ENCODE measurements around the gene ANKRD16.
"Not testable (repeated sequence)": the region's sequence is repeated elsewhere in the genome, so short reads cannot be mapped to it uniquely, and the experiment has no call there.

The ANKRD16 gene

DNA sequence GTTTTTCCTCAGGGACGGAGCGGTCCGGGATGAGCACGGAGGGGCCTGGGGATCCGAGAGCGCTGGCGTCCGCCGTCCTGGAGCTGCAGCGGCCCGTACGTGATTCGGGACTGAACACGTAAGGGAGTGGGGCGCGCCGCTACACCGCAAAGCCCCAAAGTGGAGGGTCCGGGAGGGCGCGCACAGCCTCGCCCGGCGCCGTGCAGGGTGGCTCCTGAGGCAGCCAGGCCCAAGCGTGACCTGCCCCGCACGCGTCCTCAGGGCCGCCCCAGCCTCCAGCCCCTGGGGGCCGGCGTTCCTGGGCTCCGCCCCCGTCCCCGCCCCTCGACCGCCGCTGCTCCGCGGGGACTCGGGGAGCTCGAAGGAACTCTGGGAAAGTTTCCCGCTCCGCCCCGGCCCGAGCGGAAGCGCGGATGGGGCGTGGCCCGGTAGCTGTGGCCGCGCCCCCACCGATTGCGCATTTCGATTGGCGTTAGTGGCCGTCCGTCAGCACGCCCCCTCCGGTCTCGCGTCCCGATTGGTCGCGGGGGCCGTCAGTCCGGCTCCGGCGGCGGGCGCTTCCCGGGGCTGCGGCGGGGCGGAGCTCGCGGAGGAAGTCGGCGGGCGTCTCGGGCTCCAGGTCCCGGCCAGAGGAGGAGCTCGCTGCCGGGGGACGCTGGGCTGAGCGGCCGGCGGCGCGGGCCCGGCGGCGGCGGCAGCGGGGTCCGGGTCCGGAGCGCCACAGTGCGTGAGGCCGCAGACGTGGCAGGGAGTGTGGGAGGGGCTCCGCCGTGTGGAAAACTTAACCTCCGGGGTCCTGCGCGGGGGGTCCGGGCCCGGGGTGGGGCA lies at the start of gene ANKRD16, which contains the start of gene FBH1:
TSS of gene ANKRD16 (minus strand) at position 270 of the 828 bp plus-strand sequence. CDS start 539 bp downstream, outside the sequence.
TSS of gene FBH1 (plus strand) at position 620 of the 828 bp plus-strand sequence. CDS start at position 723, 103 bp downstream.
- DNase-seq (ENCODE audit: low read depth): peak; percentile 98

DNA sequence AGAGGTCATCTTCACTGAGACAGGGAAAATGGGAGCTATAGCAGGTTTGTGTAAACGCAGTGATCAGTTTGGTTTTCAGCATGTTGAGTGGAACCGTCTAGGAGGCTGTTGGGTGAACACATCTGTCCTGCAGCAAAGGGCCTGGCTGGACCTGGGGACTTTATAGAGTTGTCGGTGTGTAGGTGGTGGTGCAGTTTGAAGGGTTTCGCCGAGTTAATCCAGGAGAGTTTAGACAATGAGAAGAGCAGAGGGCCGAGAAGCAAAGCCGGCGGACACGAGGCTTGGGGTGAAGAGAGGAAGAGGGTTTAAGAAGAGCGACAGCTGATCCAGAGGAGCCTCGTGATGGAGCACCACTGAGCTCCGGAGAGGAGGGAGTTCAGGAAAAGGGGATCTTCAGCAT lies 48.6 kb upstream of the ANKRD16 start:
- DNase-seq (ENCODE audit: low read depth): no peak

DNA sequence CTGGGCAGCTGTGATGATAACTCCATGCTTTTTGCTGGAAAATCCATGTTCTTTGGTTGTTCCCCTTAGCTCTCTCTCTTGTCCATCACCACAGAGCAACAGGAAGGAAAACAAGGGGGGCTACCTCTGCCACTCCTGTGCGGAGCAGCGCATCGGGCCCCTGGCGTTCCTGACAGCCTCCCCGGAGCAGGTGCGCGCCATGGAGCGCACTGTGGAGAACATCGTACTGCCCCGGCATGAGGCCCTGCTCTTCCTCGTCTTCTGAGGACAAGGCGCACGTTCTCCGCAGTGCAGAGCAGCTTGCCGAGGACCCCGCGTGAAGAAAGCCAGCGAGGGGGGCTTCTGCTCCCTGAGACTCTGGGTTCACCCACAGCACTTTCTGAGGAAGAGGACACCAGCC lies 47.3 kb upstream of the ANKRD16 start:
- DNase-seq (ENCODE audit: low read depth): no peak

DNA sequence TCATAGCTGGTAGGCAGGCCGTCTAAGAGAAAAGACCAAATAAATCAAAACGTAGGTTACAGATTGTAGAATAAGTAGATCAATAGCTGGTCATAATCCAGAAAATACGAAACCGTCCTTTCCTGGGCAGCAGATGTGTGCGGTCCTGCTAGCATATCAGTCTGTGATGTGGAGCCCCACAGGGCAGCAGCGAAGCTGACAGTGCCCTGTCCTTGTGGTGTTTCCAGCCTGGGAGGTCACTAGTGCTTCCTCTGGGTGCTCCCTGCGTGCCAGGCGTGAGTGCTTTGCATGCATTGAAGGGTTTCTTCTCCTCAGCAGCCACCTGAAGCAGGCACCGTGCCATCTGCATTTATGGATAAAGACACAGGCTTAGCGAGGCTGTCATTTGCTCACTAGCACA lies 45.9 kb upstream of the ANKRD16 start:
- DNase-seq (ENCODE audit: low read depth): no peak

DNA sequence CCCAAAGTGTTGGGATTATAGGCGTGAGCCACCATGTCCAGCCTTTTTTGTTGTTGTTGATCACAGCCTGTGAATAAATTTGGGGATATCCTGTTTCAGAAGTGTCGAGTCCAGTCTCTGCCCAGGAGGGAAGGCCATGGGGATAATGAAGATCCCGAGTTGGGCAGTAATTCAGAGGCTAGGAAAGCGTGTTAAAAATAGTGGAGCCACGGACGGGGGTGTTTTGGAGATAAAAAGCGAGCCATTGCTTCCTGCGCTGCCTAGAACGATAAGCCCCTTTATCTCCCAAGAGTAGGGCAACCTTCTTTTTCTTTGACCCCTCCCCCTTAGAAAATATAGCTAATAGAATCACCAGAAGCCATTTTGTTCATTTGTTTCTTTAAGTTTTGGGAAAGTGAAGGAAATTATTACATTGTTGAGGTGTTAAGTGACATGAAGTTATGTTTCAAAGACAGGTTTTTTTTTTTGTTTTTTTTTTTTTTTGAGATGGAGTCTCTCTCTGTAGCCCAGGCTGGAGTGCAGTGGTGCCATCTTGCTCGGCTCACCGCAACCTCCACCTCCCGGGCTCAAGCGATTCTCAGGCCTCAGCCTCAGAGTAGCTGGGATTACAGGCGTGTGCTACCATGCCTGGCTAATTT lies 44.3 kb upstream of the ANKRD16 start:
- no peak for DNase-seq (ENCODE audit: low read depth)

DNA sequence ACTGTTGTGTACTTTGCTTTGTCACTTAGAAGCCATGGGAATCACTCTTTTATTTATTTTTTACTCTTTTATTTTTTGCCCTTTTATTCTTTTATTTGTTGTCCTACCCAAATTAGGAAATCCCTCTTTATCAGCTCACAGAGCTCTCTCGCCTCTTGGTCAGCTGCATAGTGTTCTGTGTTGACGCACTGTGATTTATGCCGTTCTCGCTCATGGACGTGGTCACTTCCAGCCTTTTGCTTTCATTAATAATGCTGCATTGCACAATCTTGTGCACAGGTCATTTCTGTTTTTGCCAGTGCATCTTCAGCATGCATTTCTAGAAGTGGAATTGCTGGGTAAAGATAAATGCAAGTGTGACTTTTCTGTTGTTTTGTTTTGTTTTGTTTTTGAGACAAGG lies 42.7 kb upstream of the ANKRD16 start:
- DNase-seq (ENCODE audit: low read depth): no peak

DNA sequence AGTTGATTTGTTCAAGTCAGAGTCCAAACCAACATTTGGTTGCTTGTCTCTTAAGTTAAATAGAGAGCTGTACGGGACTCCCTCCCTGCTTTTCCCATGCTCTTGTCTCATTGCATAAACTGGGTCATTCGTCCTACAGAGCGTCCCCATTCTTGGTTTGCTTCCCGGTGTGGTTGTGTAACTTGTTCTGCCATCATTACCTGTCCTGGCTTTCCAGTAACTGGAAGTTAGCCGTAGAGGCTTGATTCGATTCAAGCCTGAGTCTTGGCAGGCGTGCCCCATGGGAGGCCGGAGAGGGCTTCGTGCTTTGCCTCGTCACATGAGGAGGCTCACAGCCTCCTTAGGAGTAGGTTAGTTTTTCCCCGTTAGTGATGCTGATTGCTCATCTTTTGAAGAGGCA lies 40.6 kb upstream of the ANKRD16 start:
- no peak for DNase-seq (ENCODE audit: low read depth)

DNA sequence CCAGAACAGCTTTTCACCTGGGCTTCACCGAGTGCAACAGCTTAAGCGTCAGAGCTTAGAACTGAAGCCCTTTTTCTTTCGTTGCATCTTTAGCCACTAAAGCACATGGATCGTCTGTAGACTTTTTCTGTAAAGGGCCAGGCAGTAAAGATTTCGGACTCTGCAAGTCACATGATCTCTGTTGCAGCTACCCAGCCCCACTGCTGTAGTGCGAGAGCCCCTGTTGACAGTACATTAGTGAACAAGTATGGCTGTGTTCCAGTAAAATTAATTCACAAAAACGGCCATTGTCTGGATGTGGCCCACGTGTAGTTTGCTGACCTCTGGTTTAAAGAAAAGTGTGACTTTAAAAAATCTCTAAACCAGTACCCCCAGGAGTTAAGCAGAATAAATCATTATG lies 39.7 kb upstream of the ANKRD16 start:
- no peak for DNase-seq (ENCODE audit: low read depth)

DNA sequence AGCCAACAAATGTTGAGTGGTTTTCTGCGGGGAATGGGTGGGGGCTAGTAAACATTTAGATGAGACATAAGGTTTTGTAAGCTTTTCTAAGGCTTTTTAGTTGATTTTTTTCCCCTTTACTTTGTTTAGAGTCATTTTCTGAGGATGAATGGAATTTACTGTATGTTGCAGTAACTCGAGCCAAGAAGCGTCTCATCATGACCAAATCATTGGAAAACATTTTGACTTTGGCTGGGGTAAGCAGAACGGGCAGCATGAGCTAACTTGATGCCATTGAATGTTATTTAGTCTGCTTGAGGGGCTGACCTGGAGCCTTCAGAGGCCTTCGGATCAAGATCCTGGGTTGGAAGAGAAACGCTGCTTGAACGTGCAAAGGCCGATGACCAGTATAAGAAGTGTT lies 37.6 kb upstream of the ANKRD16 start:
- DNase-seq (ENCODE audit: low read depth): peak; percentile 74

DNA sequence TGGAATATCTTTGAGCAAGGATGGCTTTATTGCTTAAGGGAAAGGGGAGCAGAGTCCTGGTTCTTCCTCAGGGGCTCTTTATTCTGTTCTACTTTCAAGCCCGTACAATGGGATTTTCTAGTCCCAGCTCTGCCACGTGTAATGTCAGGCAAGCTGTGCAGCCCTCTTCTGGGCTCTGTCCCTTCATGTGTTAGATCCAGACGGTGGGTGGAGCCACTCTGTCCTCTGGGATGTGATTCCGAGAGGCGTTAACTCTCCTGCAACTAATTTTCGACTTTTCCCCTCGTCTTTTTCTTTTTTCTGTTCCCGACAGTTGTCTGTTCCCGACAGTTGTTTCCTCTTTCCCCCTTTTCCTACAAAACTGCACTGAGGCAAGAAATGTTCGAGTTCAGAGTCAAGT lies 35.2 kb upstream of the ANKRD16 start:
- no peak for DNase-seq (ENCODE audit: low read depth)

DNA sequence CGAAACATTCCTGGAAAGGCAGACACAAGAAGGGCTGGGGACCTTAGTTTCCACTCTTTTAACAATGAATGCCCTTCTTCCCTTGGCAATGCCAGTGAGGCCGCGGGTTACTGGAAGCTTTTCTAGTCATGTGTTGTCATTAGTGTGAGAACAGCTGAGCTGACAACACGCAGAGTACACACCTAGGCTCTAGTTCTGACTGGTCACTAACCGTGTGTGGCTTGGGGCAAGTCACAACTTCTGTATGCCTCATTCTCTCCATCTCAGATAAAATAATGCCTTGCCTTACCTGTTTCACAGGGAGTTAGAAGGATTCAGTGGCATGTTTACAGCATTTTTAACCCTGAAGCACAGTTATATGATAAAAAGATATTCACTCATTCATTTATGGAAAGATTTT lies 32.1 kb upstream of the ANKRD16 start:
- DNase-seq (ENCODE audit: low read depth): no peak

DNA sequence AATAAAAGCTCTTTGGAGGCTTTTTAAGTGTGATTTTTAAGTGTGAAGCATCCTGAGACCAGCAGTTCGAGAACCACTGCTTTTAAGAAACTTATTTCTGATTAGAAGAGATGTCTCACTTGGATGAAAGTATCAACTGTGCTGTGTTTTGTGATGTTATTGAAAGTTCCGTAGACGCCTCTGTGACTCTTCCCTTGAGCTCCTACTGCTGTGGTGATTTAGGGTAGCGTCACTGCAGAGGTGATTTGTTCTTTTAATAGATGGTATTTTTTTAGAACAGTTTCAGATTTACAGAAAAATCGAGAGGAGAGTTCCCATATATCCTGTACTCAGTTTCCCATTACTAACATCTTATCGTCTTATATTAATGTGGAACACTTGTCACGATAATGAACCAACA lies 29.9 kb upstream of the ANKRD16 start:
- no peak for DNase-seq (ENCODE audit: low read depth)

DNA sequence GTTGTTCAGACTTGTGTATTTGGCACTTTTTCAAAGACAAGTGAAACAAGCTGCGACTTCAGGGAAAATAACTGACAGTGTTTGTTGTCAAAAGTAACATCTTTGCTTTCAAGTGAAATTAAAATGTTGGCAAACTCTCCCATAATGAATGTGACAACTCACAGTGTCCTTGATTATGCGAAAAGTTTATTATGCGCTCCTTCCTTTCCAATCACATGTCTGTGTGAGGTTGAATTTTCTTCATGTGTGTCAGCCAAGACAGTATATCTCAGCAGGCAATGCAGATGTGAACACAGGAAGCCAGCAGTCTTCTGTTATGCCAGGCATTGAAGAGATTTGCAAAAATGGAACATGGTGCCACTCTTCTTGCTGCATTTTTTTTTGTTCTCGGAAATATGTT lies 29.1 kb upstream of the ANKRD16 start:
- no peak for DNase-seq (ENCODE audit: low read depth)

DNA sequence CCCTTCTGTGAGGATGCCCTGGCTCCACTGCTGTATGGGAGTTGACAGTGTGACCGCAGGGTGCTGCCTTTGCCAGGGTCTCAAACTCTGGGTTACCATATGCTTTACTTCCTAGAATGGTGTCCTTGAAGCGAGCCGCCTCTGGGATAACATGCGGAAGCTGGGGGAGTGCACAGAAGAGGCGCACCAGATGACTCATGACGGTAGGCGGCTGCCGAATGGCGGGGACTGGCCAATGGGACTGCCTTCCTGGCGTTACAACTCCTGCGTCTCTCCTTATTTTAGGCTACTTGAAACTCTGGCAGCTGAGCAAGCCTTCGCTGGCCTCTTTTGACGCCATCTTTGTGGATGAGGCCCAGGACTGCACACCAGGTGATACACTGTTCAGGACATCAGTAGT lies 27.6 kb upstream of the ANKRD16 start:
- no peak for DNase-seq (ENCODE audit: low read depth)

DNA sequence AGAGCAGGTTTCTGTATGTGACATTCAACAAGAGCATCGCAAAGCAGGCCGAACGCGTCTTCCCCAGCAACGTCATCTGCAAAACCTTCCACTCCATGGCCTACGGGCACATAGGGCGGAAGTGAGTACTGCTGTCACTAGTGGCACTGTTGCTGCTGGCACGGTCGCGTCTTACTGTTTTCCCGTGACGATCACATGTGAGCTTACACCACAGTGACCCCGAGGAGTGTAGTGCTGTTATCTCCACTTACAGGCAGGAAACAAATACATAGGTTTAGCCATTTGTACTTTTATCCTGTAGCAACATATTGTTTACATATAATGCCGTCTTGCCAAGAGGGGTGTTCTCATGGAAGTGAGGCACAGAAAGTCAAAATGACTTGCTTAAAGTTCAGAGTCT lies 25.8 kb upstream of the ANKRD16 start:
- DNase-seq (ENCODE audit: low read depth): no peak

DNA sequence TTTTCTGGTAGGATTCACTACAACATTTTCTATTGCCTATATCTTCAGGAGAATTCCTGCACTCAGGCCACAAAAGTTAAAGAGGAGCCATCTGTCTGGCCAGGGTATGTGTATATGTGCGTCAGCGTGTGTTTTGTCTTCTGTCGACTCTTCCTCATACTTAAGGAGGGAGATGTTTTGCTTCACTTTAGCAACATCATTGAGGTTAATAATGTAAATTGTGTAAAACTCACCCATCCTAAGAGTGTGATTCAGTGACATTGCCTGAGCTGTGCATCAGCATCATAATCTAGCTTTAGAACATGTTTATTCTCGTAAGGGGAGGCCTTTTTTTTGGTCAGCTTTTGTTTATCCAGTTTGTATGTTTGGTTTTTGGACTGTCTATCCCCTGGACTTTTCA lies 24.0 kb upstream of the ANKRD16 start:
- no peak for DNase-seq (ENCODE audit: low read depth)

DNA sequence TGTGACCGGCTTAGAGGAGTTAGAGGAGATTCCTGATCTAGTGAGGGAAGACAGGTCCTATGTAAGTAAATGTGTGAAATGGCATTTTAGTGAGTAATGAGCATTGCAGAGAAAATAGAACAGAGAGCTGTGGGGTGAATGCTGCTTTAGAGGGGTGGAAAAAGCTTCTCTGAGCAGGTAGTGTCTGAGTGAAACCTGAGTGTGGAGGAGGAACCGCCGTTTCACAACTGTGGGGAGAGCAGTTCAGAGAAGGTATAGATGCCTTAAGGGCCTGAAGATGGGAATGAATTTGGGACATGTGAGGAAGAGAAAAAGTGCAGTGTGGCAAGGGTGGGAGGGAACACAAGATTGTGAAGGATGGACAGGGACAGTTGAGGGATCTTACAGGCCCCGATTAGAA lies 22.0 kb upstream of the ANKRD16 start:
- DNase-seq (ENCODE audit: low read depth): no peak

DNA sequence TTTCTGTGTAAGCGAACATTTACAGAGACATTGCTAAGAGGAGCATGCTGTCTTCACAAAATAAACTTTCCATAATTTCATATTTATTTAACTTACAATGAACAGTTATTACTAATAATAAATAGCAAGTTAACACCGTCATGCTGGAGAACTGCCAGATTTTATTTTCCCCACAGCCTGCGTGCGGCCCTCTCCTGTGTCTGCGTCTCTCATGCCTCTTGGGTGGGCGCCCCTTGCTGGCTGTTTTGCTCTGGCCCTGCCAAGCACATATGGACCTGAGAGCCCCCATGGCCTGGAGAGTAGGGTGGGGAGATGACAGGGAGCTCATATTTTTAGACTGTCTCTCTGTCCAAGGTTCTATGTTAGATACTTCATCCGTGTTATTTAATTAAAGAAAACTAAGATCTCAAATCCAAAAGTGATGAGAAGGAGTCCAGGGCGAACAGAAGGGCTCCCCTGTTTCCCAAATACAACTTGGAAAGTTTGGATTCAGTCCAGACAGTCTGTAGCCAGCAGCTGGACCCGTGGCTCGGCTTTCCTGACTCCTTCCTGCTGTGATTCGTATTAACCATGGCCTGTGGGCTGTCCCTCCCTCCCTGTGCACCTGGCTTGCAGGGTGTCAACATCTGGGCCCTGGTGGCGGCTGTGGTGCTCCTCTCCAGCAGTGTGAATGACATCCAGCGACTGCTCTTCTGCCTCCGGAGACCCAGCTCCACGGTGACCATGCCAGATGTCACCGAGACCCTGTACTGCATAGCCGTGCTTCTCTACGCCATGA lies 20.8 kb upstream of the ANKRD16 start:
- no peak for DNase-seq (ENCODE audit: low read depth)

DNA sequence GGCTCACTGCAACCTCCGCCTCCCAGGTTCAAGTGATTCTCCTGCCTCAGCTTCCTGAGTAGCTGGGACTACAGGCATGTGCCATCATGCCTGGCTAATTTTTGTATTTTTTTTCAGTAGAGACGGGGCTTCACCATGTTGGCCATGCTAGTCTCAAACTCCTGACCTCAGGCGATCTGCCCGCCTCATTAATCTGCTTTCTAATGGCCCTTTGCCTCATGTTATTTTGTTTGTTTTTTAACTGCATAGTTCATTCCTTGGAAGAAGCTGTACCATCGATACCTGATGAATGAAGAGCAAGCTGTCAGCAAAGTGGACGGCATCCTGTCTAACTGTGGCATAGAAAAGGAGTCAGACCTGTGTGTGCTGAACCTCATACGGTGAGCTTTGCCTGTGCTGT lies 19.0 kb upstream of the ANKRD16 start:
- DNase-seq (ENCODE audit: low read depth): not testable (repeated sequence)

DNA sequence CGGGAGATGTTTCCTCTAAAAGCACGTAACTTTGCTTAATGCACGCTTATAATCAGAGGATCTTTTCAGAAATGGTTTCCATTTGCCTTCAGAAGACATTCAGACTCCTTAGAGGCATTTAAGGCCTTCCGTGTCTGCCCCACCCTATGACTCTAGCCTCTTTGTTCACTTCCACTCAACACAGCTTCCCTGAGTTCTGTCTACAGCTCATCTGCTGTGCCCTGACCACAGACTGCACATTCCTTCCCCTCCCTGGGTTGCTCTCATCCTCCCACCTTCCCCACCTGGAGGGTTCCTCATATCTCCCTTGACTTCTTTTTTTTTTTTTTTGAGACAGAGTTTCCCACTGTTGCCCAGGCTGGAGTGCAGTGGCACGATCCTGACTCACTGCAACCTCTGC lies 17.0 kb upstream of the ANKRD16 start:
- no peak for DNase-seq (ENCODE audit: low read depth)

DNA sequence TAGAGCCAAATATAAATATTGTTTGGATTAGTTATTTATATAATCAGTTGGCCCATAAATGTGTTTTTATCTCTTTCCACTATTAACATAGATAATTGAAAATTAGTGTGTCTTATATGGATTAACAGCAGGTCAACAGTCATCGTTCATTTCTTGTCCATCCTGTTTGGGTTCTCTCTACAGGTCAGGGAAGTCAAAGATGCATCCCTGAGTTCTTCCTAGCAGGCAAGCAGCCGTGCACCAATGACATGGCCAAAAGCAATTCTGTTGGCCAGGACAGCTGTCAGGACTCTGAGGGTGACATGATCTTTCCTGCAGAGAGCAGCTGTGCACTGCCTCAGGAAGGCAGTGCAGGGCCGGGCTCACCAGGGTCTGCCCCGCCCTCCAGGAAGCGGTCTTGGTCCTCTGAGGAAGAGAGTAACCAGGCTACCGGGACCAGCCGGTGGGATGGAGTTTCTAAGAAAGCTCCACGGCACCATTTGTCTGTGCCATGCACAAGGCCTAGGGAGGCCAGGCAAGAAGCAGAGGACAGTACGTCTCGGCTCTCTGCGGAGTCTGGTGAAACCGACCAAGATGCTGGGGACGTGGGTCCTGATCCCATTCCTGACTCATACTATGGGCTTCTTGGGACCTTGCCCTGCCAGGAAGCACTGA lies 16.3 kb upstream of the ANKRD16 start:
- DNase-seq (ENCODE audit: low read depth): no peak

DNA sequence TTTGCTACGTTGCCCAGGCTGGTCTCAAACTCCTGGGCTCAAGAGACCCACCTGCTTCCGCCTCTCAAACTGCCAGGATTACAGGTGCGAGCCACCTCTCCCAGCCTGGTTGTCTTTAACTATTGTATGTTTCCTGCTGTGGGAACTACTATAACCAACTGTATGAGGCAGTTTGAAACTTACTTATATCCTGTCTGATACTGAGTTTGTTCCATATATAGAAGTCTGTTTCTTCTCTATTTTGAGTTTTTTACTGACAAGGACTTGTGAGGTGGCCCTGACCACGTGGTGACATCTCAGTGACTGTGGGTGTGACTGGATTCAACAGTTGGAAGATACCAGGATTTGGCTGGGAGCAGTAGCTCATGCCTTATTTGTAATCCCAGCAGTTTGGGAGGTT lies 14.5 kb upstream of the ANKRD16 start:
- DNase-seq (ENCODE audit: low read depth): no peak
